Measurements from ENCODE around the gene ACVR1. TPM values are rescaled to one million over a fixed set of nuclear protein-coding genes. Genes with fewer than 3 reads are reported as not detected.

The ACVR1 gene
- total RNA-seq (10 to 100 TPM; 10.3 to 14.9 TPM), polyA plus RNA-seq (ENCODE audit: insufficient read depth, low read depth, low replicate concordance) (15.3 TPM)
- long read RNA-seq, donor 1, transcript ACVR1-207 (11 exons, 2,861 nt): major isoform, 6 of 11 reads
- long read RNA-seq, donor 1, partial matches to known transcripts: 5 of 11 reads
- long read RNA-seq, donor 1, other reads (novel, unspliced or antisense): 0 of 11 reads
- long read RNA-seq, donor 2, partial matches to known transcripts: 0 of 3 reads
- long read RNA-seq, donor 2, other reads (novel, unspliced or antisense): 0 of 3 reads

GRCh38 chr2:157876066-157876785 is at the start of gene ACVR1:
ACVR1 (minus strand) TSS chr2:157876330; CDS start chr2:157799493, 76,837 bp downstream.
- Histone ChIP-seq H3K9me3 (no peaks in the 10 kb centered on the region), H3K4me3 (peak within 1 kb of the TSS; percentile 74 to 89), H3K27ac (peak within 1 kb of the TSS; percentile 92 to 94), H3K4me1 (peaks cover 6% of the 10 kb centered on the region), H3K36me3 (ENCODE audit: low read depth, missing control alignments) (no peaks in the 10 kb centered on the region), H3K27me3 (no peaks in the 10 kb centered on the region)
- DNase-seq: peak; percentile 98
- intact Hi-C loops (cut with DNase I; ENCODE audit: low total_unique reads): no loop called here
- TF ChIP-seq, protein P1, sequence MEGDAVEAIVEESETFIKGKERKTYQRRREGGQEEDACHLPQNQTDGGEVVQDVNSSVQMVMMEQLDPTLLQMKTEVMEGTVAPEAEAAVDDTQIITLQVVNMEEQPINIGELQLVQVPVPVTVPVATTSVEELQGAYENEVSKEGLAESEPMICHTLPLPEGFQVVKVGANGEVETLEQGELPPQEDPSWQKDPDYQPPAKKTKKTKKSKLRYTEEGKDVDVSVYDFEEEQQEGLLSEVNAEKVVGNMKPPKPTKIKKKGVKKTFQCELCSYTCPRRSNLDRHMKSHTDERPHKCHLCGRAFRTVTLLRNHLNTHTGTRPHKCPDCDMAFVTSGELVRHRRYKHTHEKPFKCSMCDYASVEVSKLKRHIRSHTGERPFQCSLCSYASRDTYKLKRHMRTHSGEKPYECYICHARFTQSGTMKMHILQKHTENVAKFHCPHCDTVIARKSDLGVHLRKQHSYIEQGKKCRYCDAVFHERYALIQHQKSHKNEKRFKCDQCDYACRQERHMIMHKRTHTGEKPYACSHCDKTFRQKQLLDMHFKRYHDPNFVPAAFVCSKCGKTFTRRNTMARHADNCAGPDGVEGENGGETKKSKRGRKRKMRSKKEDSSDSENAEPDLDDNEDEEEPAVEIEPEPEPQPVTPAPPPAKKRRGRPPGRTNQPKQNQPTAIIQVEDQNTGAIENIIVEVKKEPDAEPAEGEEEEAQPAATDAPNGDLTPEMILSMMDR (IDR thresholded peaks at IDR 0.05): peak in 1 of 3 experiments; percentile 57
- no peak for TF ChIP-seq POLR2A (IDR thresholded peaks at IDR 0.05)
- WGBS, 2 donors: 1% methylated on average over 23 to 58 of the region's 85 CpGs

DNA sequence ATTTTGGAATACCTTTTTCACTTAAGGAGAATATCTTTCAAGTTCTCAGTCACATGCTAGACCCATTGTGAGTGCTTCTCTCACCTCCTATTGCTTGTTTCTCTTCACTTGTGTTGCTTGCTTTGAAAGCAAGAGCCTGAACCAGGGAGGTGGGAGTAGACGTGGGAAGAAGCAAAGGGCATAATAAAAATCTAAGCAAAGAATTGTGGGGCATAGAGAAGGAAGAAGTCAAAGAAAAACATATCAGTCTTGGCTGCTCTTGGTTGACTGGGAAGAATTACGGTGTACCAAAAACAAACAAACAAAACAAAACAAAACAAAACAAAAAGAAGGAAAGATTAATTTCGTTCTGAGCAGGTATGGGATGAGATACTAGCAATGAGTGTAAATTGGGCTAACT is 48.9 kb upstream of the ACVR1 start:
- H3K9me3 ChIP-seq: no peaks in the 10 kb centered on the region
- no peak overlapping the region for H3K4me3 ChIP-seq
- DNase-seq: no peak
- no peaks in the 10 kb centered on the region for H3K27me3 ChIP-seq
- no peaks in the 10 kb centered on the region for H3K36me3 ChIP-seq (ENCODE audit: low read depth, missing control alignments)
- TF ChIP-seq POLR2A (IDR thresholded peaks at IDR 0.05): no peak
- TF ChIP-seq, protein P1 (IDR thresholded peaks at IDR 0.05): no peak
- WGBS, 2 donors: 78 to 79% methylated on average over 3 of the region's 3 CpGs
- no peaks in the 10 kb centered on the region for H3K4me1 ChIP-seq
- intact Hi-C loops (cut with DNase I; ENCODE audit: low total_unique reads): no loop called here
- H3K27ac ChIP-seq: no peak overlapping the region

DNA sequence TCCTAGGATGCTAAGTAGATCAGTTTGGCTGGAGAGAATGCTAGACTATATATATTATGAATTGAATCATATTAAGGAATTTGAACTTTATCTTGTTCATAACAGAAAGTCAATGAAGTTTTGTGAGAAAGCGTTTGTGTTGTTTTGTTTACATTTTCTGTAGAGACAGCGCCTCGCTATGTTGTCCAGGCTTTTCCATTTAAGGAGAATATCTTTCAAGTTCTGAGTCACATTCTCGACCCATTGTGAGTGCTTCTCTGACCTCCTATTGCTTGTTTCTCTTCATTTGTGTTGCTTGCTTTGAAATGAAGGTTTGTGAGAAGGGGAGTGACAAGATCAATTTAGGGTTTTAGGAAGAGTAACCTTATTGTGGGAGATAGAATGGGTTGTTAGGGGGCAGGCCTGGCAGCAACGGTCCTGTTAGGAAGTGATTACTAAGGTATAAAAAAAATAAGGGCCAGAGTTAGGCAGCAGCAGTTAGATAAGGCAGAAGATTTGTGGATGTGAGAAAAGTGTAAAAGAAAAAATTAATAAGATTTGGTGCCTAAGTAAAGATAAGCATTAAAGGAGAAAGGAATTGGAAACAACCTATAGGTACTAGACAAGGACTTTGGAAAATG is 47.6 kb upstream of the ACVR1 start:
- WGBS, 2 donors: 72 to 78% methylated on average over 5 of the region's 5 CpGs
- intact Hi-C loops (cut with DNase I; ENCODE audit: low total_unique reads): no loop called here
- H3K36me3 ChIP-seq (ENCODE audit: low read depth, missing control alignments): no peaks in the 10 kb centered on the region
- no peaks in the 10 kb centered on the region for H3K9me3 ChIP-seq
- no peak overlapping the region for H3K4me3 ChIP-seq
- no peak for DNase-seq
- H3K27ac ChIP-seq: no peak overlapping the region
- TF ChIP-seq POLR2A (IDR thresholded peaks at IDR 0.05): no peak
- TF ChIP-seq, protein P1 (IDR thresholded peaks at IDR 0.05): no peak
- H3K4me1 ChIP-seq: no peaks in the 10 kb centered on the region
- no peaks in the 10 kb centered on the region for H3K27me3 ChIP-seq

- H3K9me3 ChIP-seq: no peaks in the 10 kb centered on the region
- no peaks in the 10 kb centered on the region for H3K36me3 ChIP-seq (ENCODE audit: low read depth, missing control alignments)
- H3K4me1 ChIP-seq: no peaks in the 10 kb centered on the region
- intact Hi-C loops (cut with DNase I; ENCODE audit: low total_unique reads): no loop called here
- no peaks in the 10 kb centered on the region for H3K27me3 ChIP-seq
- 80 to 93% methylated on average over 1 of the region's 1 CpG for WGBS, 2 donors
- DNase-seq: no peak
- no peak overlapping the region for H3K27ac ChIP-seq
- H3K4me3 ChIP-seq: no peak overlapping the region
- TF ChIP-seq, protein P1 (IDR thresholded peaks at IDR 0.05): no peak
- no peak for TF ChIP-seq POLR2A (IDR thresholded peaks at IDR 0.05)
These were observed 46.7 kb upstream of the ACVR1 start for GRCh38 chr2:157922815-157923214.

Measured in testis (tissue), 5 donors.